ENCODE data around the gene RPL35.

GRCh38 chr9:124859803-124860581 is 1.8 kb downstream of the RPL35 start:
- TF ChIP-seq, protein P1, sequence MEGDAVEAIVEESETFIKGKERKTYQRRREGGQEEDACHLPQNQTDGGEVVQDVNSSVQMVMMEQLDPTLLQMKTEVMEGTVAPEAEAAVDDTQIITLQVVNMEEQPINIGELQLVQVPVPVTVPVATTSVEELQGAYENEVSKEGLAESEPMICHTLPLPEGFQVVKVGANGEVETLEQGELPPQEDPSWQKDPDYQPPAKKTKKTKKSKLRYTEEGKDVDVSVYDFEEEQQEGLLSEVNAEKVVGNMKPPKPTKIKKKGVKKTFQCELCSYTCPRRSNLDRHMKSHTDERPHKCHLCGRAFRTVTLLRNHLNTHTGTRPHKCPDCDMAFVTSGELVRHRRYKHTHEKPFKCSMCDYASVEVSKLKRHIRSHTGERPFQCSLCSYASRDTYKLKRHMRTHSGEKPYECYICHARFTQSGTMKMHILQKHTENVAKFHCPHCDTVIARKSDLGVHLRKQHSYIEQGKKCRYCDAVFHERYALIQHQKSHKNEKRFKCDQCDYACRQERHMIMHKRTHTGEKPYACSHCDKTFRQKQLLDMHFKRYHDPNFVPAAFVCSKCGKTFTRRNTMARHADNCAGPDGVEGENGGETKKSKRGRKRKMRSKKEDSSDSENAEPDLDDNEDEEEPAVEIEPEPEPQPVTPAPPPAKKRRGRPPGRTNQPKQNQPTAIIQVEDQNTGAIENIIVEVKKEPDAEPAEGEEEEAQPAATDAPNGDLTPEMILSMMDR (IDR thresholded peaks at IDR 0.05), result no peak
- TF ChIP-seq POLR2A (IDR thresholded peaks at IDR 0.05), result no peak
